ENCODE results near the gene MMP20.

DNA sequence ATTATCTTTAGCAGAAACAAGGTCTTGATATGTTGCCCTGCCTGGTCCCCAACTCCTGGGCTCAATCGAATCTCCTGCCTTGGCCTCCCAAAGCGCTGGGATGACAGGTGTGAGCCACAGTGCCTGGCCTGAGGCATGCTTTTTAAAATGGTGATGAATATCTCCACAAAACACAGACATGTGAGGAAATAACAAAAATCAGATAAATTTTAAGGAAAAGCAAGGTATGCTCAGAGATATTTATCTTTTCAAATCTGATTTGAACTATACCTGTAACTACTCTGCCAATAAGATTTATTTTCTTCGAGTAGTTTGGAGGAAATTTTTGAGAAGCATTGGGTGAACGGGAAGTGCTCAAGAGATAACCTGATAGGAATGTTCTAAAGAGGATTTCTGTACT lies 35.9 kb upstream of the MMP20 start:
- TF ChIP-seq, protein P1, sequence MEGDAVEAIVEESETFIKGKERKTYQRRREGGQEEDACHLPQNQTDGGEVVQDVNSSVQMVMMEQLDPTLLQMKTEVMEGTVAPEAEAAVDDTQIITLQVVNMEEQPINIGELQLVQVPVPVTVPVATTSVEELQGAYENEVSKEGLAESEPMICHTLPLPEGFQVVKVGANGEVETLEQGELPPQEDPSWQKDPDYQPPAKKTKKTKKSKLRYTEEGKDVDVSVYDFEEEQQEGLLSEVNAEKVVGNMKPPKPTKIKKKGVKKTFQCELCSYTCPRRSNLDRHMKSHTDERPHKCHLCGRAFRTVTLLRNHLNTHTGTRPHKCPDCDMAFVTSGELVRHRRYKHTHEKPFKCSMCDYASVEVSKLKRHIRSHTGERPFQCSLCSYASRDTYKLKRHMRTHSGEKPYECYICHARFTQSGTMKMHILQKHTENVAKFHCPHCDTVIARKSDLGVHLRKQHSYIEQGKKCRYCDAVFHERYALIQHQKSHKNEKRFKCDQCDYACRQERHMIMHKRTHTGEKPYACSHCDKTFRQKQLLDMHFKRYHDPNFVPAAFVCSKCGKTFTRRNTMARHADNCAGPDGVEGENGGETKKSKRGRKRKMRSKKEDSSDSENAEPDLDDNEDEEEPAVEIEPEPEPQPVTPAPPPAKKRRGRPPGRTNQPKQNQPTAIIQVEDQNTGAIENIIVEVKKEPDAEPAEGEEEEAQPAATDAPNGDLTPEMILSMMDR (IDR thresholded peaks at IDR 0.05) = no peak
- TF ChIP-seq RCOR1 (IDR thresholded peaks at IDR 0.05; ENCODE audit: low read depth, low read length) = no peak
- no peak for TF ChIP-seq ZNF302 (CRISPR knock-in tag; IDR thresholded peaks at IDR 0.05)
- no peak for TF ChIP-seq ZSCAN20 (CRISPR knock-in tag; IDR thresholded peaks at IDR 0.05)

All from A549 (cell line).